ENCODE data around the gene STRA8.
A peak's percentile ranks its signal among the peaks of the same experiment; 100 is the strongest.

The STRA8 gene

DNA sequence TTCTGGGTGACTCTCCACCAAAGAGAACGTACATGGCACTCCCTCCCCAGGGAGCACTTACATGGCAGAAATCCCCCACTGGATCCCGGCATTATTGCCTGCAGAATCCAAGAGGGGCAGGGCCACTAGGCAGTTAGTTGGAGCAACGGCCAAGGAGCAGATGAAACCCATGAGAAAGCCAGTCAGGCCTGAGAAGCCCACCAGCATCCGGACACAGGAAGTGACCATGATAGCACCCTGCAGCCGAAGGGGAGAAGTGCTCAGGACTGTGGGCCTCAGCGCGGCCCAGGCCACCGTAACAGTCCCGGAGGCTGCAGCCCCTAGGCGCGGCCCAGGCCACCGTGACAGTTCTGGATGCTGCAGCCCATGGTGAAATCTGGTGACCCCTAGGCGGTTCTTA lies 43.5 kb downstream of the STRA8 start:
- H3K27ac ChIP-seq, result no peak overlapping the region
- H3K4me1 ChIP-seq (ENCODE audit: control insufficient read depth in 1 of 2, insufficient read depth in 1 of 2, low read depth in 1 of 2, low read length in 1 of 2), result peaks cover 0 to 2% of the 10 kb centered on the region in 2 experiments
- no peaks in the 10 kb centered on the region for H3K9me3 ChIP-seq
- TF ChIP-seq, protein P1, sequence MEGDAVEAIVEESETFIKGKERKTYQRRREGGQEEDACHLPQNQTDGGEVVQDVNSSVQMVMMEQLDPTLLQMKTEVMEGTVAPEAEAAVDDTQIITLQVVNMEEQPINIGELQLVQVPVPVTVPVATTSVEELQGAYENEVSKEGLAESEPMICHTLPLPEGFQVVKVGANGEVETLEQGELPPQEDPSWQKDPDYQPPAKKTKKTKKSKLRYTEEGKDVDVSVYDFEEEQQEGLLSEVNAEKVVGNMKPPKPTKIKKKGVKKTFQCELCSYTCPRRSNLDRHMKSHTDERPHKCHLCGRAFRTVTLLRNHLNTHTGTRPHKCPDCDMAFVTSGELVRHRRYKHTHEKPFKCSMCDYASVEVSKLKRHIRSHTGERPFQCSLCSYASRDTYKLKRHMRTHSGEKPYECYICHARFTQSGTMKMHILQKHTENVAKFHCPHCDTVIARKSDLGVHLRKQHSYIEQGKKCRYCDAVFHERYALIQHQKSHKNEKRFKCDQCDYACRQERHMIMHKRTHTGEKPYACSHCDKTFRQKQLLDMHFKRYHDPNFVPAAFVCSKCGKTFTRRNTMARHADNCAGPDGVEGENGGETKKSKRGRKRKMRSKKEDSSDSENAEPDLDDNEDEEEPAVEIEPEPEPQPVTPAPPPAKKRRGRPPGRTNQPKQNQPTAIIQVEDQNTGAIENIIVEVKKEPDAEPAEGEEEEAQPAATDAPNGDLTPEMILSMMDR (IDR thresholded peaks at IDR 0.05), result no peak
- no peaks in the 10 kb centered on the region for H3K36me3 ChIP-seq
- peaks cover 6% of the 10 kb centered on the region for H3K27me3 ChIP-seq
- no peak overlapping the region for H3K4me3 ChIP-seq (ENCODE audit: low read depth in 1 of 2, low read length in 1 of 2)

DNA sequence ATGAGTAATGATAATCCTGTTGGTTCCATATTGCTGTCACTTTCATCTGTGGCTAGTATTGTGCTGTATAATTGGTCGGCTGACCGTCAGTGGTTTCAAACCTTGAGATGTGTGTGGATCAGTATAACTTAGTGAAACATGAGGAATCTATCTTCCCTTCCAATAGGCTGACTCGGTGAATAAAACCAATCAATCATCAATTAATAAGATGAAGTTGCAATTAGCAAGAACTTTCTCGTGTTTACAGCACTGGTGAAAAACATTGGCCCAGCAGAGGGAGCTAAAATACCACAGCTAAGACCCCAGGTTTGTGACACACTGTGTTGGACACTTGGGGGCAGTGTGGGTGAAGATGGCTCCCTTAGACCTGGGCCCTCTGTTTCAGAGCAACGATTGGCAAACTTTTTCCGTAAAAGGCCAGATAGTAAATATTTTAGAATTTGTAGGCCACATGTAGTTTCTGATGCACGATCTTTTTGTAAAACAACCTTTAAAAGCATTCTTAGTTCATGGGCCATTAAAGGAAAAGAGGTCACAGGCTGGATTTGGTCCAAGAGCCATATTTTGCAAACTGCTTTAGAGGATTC lies 47.8 kb downstream of the STRA8 start:
- TF ChIP-seq, protein P1 (IDR thresholded peaks at IDR 0.05), result peak; percentile 18
- Histone ChIP-seq H3K36me3 (no peaks in the 10 kb centered on the region), H3K27ac (no peak overlapping the region), H3K4me3 (ENCODE audit: low read depth in 1 of 2, low read length in 1 of 2) (no peak overlapping the region), H3K9me3 (no peaks in the 10 kb centered on the region), H3K27me3 (peaks cover 6% of the 10 kb centered on the region), H3K4me1 (ENCODE audit: control insufficient read depth in 1 of 2, insufficient read depth in 1 of 2, low read depth in 1 of 2, low read length in 1 of 2) (peaks cover 0 to 2% of the 10 kb centered on the region in 2 experiments)

DNA sequence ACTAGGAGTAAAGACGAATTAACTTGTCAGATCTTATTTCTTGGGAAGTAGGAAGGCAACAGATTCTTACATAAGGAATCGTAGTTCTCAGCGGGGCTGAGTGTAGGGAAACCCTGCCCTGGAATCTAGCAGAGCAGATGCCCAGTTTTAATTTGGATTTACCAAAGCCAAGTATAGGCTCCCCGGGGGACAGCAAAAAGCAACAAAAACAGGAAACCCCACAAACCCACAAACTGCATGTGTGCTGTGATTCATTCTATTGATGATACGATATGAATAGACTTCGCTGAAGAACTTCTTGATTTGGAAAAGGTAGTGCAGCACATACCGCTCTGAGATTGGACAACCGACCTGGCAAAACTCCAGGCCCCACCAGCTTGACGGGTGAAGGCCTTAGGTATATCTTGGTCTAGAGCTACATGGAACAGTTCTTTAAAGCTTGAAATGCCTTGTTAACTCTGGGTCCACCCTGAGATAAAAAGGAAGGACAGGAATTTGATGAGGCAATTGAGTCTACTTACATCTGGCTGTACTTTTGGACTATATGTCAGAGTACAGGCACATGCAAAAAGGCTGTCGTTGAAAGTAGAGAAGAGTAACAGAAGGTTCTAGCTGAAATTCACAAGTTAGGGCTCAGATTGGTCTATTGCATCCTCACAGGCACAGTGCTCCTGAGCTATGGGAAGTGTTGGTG lies 49.1 kb downstream of the STRA8 start:
- Histone ChIP-seq H3K27ac (no peak overlapping the region), H3K4me1 (ENCODE audit: control insufficient read depth in 1 of 2, insufficient read depth in 1 of 2, low read depth in 1 of 2, low read length in 1 of 2) (peaks cover 0 to 2% of the 10 kb centered on the region in 2 experiments)

DNA sequence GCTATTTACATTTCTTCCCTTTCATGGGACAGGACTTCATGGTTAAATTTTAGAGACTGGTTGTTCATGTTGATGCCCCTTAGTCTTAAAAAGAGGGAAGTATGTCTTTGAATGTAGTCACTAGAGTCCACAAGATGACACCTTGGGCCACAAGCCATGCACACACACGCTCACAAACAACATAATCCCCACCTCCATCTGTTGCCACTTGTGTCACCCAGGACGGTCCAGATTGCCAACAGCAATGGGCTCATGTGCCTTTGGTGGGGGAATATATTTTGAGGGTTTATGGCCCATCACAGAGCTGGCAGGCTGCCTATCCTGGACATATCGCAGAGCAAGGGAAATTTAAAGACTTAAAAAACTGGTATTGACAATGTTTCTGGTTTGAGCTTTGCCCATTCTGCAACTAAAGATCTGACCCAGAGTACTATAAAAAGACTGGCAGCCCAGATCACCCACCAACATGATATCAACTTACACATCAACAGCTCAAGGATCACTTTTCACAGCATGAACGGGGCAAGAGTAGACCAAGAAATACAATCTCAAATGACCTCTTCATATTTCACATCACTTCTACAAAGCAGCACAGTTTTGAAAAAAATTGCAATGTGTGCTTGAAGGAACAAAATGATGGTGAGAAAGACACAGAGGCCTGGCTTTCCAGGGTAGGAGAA lies 50.5 kb downstream of the STRA8 start:
- Histone ChIP-seq H3K9me3 (no peaks in the 10 kb centered on the region), H3K4me3 (ENCODE audit: low read depth in 1 of 2, low read length in 1 of 2) (no peak overlapping the region), H3K27ac (no peak overlapping the region), H3K4me1 (ENCODE audit: control insufficient read depth in 1 of 2, insufficient read depth in 1 of 2, low read depth in 1 of 2, low read length in 1 of 2) (peaks cover 0 to 2% of the 10 kb centered on the region in 2 experiments), H3K27me3 (peaks cover 5% of the 10 kb centered on the region), H3K36me3 (no peaks in the 10 kb centered on the region)
- TF ChIP-seq, protein P1 (IDR thresholded peaks at IDR 0.05), result no peak

More for the DNA sequence above, 49.1 kb downstream of the STRA8 start:
- Histone ChIP-seq H3K27me3 (peaks cover 6% of the 10 kb centered on the region), H3K9me3 (no peaks in the 10 kb centered on the region), H3K4me3 (ENCODE audit: low read depth in 1 of 2, low read length in 1 of 2) (no peak overlapping the region), H3K36me3 (no peaks in the 10 kb centered on the region)
- TF ChIP-seq, protein P1 (IDR thresholded peaks at IDR 0.05), result no peak

DNA sequence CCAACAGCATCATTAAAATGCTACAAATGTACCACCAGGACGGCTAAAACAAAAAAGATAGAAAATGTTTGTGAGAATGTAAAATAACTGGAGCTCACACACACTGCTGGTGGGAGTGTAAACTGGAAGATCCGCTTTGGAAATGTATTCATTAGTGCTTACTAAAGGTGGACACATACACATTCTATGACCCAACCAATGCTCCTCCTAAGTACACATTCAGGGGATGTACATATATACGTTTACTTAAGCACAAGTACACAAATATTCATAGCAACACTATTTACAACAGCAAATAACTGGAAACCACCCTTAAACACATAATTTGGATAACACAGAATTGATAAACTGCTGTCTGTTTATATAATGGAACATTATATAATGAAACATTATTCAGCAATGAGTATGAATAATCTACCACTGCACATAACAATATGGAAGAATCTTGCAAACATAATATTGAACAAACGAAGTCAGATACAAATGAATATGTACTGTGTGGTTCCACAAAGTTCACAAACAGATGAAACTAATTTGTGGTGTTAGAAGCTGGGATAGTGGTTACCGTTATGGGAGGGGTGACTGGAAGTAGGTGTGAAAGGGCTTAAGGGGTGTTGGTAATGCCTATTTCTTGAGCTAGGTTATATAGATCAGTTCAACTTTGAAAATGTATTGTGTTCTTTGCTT lies 52.1 kb downstream of the STRA8 start:
- H3K27me3 ChIP-seq, result no peaks in the 10 kb centered on the region
- TF ChIP-seq, protein P1 (IDR thresholded peaks at IDR 0.05), result no peak

More for the DNA sequence above, 52.1 kb downstream of the STRA8 start:
- H3K4me3 ChIP-seq (ENCODE audit: low read depth in 1 of 2, low read length in 1 of 2), result no peak overlapping the region
- no peaks in the 10 kb centered on the region for H3K36me3 ChIP-seq
- H3K9me3 ChIP-seq, result no peaks in the 10 kb centered on the region
- H3K4me1 ChIP-seq (ENCODE audit: control insufficient read depth in 1 of 2, insufficient read depth in 1 of 2, low read depth in 1 of 2, low read length in 1 of 2), result peaks cover 0 to 2% of the 10 kb centered on the region in 2 experiments
- H3K27ac ChIP-seq, result no peak overlapping the region
